ENCODE measurements around the gene TLR2.
"Not testable (repeated sequence)": the region's sequence is repeated elsewhere in the genome, so short reads cannot be mapped to it uniquely, and the experiment has no call there.

TLR2 gene

DNA sequence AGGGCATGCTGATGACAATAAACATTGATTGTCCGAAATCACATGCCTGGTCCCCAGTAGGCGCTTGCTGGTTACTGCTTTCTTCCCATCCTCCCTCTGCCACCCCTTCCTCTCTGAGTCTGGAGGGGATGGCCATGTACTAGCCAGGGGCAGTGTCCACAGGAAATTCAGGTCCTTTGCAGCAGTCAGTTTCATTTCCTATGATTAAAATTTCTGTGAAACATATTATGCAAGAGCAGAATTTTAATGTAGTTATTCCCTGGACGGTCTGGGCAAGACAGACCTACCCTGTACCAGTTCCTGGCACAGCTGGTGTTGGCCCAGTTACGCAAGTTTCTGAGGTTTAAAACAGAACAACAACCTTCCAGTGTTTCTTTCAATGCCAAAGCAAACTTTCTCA is 28.2 kb upstream of the TLR2 start:
- peak; percentile 13 for DNase-seq (ENCODE audit: low read depth)
- TF ChIP-seq, protein P1, sequence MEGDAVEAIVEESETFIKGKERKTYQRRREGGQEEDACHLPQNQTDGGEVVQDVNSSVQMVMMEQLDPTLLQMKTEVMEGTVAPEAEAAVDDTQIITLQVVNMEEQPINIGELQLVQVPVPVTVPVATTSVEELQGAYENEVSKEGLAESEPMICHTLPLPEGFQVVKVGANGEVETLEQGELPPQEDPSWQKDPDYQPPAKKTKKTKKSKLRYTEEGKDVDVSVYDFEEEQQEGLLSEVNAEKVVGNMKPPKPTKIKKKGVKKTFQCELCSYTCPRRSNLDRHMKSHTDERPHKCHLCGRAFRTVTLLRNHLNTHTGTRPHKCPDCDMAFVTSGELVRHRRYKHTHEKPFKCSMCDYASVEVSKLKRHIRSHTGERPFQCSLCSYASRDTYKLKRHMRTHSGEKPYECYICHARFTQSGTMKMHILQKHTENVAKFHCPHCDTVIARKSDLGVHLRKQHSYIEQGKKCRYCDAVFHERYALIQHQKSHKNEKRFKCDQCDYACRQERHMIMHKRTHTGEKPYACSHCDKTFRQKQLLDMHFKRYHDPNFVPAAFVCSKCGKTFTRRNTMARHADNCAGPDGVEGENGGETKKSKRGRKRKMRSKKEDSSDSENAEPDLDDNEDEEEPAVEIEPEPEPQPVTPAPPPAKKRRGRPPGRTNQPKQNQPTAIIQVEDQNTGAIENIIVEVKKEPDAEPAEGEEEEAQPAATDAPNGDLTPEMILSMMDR (IDR thresholded peaks at IDR 0.05; ENCODE audit: low read depth, low read length, missing control alignments): no peak
- in situ Hi-C loops (cut with HindIII; ENCODE audit: low sequenced_read_pairs): no loop called here
- H3K4me3 ChIP-seq (ENCODE audit: low read depth, low read length): no peak overlapping the region

DNA sequence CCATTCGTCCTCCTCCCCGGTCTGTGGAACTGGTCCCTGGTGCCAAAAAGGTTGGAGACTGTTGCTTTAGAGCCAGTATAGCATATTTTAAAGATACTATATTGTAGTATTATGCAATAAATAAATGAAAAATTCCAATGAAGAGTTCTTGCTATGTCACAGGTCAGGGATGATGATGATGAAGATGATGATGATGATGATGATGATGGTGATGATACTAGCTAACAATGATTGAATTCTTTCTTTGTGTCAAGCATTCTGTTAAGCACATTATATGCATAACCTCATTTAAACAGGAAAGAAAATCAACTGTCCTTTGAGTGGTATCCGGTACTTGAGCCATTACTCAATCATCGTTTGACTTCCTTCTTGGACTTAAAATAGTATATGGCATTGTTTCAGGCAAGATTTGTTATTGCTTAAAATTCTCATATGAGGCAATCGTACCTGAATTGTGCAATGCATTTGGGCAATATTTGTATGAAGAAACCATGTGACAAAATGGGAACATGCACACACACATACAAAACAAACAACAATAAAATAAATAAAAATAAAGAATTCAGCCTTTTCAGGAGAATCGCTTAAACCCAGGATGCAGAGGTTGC is 22.8 kb upstream of the TLR2 start:
- TF ChIP-seq, protein P1 (IDR thresholded peaks at IDR 0.05; ENCODE audit: low read depth, low read length, missing control alignments): no peak
- H3K4me3 ChIP-seq (ENCODE audit: low read depth, low read length): no peak overlapping the region
- in situ Hi-C loops (cut with HindIII; ENCODE audit: low sequenced_read_pairs): no loop called here

DNA sequence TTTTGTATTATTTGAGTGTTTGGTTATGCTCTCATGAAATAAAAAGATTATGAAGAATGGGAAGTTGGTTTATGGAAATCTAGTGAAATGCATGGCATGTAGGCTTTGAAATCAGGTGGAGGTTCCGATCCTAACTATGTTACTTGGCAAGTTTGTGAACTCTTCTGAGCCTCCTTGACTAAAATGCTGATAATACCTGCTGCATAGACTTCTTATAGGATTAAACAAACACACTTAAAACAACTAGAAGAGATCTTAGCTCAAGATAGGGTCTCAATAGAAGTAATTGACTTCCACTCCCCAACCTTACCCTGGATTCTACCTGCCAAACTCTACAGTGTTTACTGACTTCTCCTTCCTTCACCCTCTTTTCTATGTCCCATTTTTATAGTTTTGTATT is 22.2 kb upstream of the TLR2 start:
- TF ChIP-seq, protein P1 (IDR thresholded peaks at IDR 0.05; ENCODE audit: low read depth, low read length, missing control alignments): no peak
- in situ Hi-C loops (cut with HindIII; ENCODE audit: low sequenced_read_pairs): no loop called here
- no peak for DNase-seq (ENCODE audit: low read depth)
- H3K4me3 ChIP-seq (ENCODE audit: low read depth, low read length): no peak overlapping the region

More for the DNA sequence above, 22.8 kb upstream of the TLR2 start:
- DNase-seq (ENCODE audit: low read depth): no peak

DNA sequence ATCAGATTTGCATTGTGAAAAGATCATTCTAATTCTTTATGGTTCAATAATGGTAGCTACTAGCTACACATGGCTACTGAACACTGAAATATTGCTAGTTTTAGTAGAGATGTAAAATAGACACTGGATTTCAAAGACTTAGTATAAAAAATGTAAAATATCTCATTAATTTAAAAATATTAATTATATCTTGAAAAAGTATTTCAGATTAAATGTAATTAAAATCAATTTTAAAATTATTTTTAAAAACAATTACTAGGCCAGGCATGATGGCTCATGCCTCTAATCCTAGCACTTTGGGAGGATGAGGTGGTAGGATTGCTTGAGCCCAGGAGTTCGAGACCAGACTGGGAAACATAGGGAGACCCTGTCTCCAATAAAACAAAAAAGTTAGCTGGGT is 20.4 kb upstream of the TLR2 start:
- TF ChIP-seq, protein P1 (IDR thresholded peaks at IDR 0.05; ENCODE audit: low read depth, low read length, missing control alignments): no peak
- DNase-seq (ENCODE audit: low read depth): no peak
- no peak overlapping the region for H3K4me3 ChIP-seq (ENCODE audit: low read depth, low read length)
- in situ Hi-C loops (cut with HindIII; ENCODE audit: low sequenced_read_pairs): no loop called here

DNA sequence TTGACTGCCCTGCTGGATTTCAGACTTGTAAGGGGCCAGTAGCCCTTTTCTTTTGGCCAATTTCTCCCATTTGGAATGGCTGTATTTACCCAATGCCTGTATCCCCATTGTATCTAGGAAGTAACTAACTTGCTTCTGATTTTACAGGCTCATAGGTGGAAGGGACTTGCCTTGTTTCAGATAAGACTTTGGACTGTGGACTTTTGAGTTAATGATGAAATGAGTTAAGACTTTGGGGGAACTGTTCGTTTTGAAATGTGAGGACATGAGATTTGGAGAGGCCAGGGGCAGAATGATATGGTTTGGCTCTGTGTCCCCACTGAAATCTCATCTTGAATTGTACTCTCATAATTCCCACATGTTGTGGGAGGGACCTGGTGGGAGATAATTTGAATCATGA is 17.6 kb upstream of the TLR2 start:
- DNase-seq (ENCODE audit: low read depth); in situ Hi-C loops (cut with HindIII; ENCODE audit: low sequenced_read_pairs); H3K4me3 ChIP-seq (ENCODE audit: low read depth, low read length): not testable (repeated sequence)

DNA sequence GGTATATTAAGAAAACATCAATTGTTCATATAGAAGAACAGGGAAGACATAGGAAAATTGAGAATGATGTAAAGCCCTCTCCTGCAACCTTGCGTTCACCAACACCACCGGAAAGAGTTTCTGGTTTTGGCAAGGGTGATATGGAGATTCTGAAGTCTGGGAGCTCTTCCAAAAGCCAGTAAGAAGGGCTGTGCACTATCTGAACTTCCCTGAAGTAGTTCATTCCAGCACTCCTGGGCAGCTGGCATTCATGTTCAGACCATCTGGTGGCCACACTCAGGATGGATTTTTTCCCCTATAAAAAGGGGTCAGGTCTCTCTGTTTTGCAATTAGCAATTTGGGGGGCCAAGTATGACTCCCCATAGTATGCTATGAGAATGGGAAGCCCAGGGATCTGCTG is 15.4 kb upstream of the TLR2 start:
- in situ Hi-C loops (cut with HindIII; ENCODE audit: low sequenced_read_pairs): no loop called here
- TF ChIP-seq, protein P1 (IDR thresholded peaks at IDR 0.05; ENCODE audit: low read depth, low read length, missing control alignments): no peak
- peak; percentile 58 for DNase-seq (ENCODE audit: low read depth)
- no peak overlapping the region for H3K4me3 ChIP-seq (ENCODE audit: low read depth, low read length)

DNA sequence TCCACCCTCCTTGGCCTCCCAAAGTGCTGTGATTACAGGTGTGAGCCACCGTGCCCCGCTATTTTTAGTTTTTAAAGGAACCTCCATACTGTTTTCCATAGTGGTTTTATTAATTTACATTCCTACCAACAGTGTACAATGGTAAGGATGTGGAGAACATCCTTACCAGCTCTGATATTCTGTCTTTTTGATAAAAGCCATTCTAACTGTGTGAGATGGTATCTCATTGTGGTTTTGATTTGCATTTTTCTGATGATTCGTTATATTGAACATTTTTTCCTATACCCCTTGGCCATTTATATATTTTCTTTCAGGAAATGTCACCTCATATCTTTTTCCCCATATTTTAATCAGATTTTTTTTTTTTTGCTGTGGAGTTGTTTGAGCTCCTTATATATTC is 14.2 kb upstream of the TLR2 start:
- no peak for DNase-seq (ENCODE audit: low read depth)
- no peak overlapping the region for H3K4me3 ChIP-seq (ENCODE audit: low read depth, low read length)
- TF ChIP-seq, protein P1 (IDR thresholded peaks at IDR 0.05; ENCODE audit: low read depth, low read length, missing control alignments): no peak
- in situ Hi-C loops (cut with HindIII; ENCODE audit: low sequenced_read_pairs): no loop called here
